GM19035 (cell line): ENCODE results near the gene TAF15.

Experiments
- ATAC-seq: cut with Tn5 transposase; IDR thresholded peaks from one replicate; pipeline ENCODE4 v1.9.1; 2021; ENCODE audit not compliant: unreplicated experiment

Gene TAF15

GRCh38 chr17:35870906-35871819 is 61.9 kb downstream of the TAF15 start:
- no peak for ATAC-seq

GRCh38 chr17:35872196-35872980 is 63.1 kb downstream of the TAF15 start:
- ATAC-seq: no peak

DNA sequence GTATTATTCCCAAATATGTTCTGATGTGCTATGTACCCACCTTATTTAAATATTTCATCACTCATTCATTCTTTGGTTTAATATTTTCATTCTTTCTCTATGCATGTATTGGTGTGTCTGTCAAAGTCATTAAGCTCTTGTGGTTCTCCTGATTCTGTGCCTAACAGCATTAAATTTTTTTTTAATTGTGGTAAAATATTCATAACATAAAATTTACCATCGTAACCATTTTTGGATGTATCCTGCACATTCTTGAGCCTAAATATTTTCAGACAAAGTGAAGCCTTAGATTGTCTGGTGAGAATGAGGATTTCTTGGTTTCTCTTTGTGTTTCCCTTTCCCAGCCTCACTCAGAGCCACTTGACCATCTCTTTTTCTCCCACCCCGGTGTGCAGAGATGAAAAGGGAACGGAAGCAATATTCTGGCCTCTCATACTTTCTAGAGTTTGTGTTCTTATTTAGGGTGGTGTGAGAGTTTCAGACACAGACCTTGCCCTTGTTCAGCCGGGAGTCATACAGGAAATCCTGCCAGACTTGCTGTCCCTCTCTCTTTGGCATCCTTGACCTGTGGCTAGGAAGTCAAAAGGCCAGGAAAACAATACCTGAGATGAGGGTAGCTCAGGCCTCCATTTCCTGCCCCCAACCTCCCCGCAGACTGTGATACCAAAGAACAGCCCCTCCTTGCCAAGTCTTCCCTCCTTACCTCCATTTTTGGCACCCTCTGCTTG is 66.0 kb downstream of the TAF15 start:
- no peak for ATAC-seq

- no peak for ATAC-seq
Observed at GRCh38 chr17:35875800-35876139, 66.5 kb downstream of the TAF15 start.

- ATAC-seq: no peak
Observed at GRCh38 chr17:35876534-35876933, 67.2 kb downstream of the TAF15 start.

GRCh38 chr17:35877345-35878029 is 68.2 kb downstream of the TAF15 start:
- no peak for ATAC-seq

GRCh38 chr17:35878361-35878760 is 69.1 kb downstream of the TAF15 start:
- ATAC-seq: no peak

DNA sequence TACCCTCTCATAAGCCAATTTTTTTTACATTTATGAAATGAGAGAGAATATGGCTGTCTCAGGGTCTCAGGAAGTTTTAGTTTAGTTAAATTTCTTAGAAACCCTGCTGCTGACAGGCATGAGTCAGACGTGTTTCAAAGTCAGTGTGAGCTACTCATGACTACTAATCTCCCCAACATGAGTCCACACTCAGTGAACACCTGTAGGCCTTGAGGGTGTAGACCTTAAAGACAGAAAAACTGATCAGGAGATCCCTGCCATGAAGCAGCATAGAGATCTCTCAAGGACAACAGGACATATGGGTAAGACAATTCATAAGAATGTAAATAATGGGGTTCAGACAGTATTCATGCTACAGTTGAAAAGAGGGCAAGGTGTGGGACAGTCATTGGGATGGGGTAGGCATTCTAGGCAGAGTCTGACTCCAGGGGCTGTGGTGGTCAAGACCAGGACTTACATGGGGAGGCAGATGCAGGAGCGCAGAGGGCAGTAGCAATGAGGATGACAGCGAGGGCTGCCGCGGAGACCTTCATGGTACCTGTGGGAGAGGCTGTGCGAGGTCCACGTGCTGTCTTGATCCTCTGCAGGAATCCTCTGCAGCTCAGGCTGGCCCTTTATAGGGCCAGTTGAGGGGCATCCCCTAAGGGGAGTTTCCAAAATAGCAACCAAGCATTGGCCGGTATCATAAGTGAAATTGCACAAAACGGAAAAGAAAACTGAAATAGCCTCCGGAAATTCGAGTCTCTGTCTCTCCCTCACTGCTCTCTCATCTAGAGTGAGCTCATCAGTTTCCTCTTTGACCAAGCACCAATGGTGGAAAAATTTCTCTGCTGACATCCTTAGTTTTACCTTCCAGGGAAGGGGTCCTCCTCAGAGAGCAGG is 70.7 kb downstream of the TAF15 start, which contains the start of gene CCL5:
Gene CCL5 (minus strand): TSS at position 588 of the 882 bp plus-strand sequence.
- ATAC-seq: peak; percentile 95

DNA sequence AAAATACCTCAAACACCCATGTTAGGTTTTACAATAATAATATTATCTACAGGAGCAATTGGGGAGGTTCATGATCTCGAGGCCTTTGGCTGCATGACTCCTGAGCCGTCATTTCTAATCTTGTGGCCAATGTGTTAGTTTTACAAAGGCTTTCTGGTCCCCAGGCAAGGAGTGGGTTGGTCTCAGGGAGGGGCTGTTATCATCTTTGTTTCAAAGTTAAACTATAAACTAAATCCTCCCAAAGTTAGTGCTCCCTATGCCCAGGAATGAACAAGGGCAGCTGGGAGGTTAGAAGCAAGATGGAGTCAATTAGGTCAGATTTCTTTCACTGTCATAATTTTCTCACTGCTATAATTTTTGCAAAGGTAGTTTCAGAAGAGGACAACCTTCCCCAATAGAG is 80.0 kb downstream of the TAF15 start:
- ATAC-seq: no peak

DNA sequence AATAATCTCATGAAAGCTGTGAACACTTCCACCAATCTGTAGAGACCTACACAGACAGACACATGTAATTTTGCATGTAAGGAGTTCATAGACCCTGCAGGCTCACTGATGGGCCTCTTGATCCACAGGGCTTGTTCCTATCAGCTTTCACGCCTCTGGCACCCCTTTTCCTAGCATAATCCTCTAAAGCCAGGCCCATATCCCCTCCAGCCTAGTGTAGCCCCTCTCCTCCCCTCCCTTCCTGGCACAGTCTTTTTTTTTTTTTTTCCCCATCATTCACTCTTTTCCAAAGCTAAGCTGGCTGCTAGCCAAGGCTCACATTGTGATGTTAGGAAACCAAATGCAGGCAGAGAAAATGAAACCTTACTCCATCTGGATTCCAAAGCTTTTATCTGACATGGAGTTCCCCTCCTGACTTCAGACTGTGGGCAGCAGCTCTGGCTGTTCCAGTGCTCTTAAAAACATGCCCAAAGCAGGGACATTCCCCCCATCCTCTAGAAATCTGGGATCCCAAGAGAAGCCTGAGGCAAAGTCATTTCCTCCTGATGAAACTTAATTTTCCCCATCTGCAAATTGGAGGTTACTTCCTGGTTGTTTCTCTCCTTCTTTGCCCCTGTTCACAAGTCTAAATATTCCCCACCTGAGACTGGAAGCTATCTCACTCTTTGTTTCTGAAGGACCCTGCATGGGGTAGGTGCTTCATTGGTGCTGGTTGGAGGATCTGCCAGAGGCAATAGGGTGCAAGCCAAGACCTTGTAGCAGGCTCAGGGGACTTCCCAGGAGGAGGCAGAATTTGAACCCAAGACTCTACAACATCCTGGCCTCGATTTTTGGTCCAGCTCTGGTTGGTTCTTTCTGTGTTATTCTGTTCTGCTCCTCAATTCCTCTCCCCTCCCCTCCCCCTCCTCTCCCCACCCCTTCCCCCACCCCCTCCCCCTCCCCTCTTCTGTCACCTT is 80.8 kb downstream of the TAF15 start:
- ATAC-seq: no peak

GRCh38 chr17:35890774-35891155 is 81.5 kb downstream of the TAF15 start:
- ATAC-seq: no peak

DNA sequence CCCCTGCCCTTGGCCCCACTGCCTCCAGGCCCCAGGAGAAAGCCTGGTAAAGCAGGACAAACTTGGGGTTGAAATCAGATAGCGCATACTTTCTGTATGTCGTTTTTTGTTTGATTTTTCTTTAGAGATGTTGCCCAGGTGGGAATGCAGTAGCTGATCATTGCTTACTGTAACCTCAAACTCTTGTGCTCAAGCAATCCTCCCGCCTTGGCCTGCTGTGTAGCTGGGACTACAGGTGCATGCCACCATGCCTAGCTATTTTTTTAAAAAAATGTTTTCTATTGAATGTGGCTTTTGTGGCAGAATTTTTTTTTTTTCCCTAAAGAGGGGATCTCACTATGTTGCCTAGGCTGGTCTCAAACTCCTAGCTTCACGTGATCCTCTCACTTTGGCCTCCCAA is 82.0 kb downstream of the TAF15 start:
- no peak for ATAC-seq

DNA sequence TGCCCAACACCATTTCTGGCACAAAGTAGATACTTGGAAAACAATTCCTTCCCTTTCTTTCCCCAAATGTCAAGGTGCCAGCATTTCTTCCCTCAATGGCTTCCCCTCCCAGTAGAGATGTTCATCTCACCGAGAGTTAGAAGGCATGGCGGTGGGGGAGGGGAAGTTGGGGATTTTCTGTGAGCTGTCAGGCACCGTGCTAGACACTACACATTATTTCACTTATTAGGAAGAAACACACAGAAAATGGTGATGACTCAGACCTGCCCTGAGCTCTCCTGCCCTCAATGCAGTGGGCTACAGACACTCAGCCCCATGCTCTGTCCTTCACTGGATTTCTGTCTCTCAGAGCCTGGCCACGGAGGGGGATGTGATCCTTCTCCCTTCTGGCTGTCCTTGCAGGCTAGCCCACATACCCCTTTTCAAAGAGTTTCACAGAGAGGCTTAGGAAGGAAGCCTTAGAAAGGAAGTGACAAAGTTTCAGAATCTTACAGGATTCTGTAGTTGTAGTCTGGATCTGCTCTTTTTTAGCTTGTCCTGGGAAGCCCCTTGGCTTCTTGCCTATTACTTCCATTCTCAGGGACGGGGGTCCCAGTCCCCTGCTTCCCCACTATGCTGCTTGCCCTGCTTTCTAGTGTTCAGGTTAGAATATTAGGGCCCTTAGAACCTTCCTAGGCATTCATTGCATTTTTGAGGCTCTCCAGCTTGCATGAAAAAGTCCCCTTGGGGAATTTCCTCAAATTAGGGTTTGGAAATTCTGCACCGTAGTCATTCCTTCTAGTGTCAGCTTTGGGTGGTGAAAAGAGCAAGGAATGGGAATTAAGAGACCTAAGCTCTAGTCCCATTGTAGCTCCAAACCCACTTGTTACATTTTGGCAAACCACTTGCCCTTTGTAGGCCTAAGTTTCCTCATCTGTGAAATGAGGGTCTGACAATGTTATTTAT is 83.1 kb downstream of the TAF15 start:
- ATAC-seq: no peak

DNA sequence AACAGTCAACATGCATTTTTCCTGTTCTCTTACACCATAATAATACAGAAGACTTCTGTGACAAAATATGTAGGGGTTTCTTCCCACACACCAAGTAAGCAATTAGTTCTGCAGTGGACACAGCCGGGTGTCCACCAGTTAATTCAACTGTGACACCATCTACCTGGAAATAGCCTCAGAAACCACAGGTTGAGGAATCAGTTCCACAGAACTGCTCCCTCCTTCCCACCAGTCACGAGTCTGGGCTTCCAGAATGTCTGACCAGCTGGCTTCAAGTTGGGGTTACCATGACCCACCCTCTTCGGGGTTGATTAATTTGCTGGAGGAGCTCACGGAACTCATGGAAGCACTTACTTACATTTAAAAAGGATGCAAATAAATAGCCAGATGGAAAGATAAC is 84.5 kb downstream of the TAF15 start:
- ATAC-seq: no peak

DNA sequence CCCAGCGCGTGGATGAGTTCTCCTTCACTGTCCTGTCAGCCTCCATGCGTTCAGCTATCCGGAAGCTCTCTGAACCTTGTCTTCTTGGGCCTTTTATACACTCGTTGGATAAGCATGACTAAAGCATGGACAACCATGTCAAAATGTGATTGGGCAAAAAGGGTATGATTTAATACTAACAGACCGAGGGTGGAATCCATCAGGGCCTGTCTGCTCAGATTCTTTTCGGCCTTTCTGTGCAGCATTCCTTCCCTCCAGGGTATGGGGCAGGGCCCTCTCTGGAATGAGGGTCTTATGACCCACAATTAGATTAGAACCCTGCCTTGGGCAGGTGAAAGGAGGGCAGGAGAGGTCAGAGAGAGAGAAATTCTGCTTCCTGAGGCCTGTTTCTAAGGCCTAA is 84.9 kb downstream of the TAF15 start:
- ATAC-seq: no peak

DNA sequence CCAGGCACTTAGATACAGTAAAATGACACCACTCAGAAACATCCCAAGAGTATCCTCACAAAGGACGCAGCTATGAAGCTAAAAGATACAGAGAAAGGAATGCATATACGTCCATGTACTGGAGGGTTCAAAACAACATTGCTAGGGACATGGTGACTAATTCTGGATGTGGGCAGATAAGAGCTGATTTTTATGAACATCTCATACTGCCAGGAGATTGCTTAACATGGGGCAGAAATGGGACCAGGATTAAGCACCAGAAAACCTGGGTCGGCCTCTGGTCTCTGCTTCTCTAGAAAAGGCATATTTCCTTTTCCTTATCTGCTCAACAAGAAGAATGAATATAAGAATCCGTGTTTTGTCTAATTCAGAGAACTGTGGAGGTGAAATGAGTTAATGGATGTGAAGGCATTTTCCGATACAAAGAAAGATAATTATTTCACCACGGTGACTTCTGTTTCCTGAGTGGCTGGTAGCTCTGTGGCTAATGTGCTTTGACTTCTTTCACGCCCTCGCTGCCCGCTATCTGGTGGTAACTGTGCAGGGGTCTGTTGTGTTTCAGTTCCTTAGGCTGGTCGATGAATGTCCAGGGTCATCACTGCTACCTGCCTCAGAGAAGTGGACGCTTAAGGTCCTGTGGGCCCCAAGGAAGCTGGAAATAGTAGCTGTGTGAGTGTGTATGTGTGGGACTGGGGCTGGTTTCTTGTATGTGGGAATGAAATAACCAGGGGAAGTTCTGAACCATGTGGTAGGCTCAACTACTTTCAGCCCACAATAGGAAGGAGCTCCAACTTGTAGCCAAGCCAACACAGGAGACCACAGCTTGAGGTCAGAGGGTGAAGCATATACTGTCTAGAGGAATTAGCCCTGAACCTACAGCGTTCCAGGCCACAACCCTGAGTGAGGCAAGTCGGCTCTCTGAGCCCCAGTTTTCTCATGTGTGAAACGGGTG is 86.6 kb downstream of the TAF15 start:
- no peak for ATAC-seq
